Stimulated activated CD4-positive, alpha-beta T cell treated with anti-CD3 and anti-CD28 coated beads, TNF-alpha, amount 100 ng/mL, for 48 hours (primary cell): ENCODE measurements around the gene PRR9.
"Not testable (repeated sequence)": the region's sequence is repeated elsewhere in the genome, so short reads cannot be mapped to it uniquely, and the experiment has no call there.

Source experiments
- DNase-seq, 3 donors: peaks; one replicate each; pipeline ENCODE4 v3.0.0-alpha.2; 2020; ENCODE audit warnings: low read depth in 3 of 3

PRR9 gene, protein sequence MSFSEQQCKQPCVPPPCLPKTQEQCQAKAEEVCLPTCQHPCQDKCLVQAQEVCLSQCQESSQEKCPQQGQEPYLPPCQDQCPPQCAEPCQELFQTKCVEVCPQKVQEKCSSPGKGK

GRCh38 chr1:153217212-153217611 is at the start of gene PRR9:
PRR9 (plus strand) TSS chr1:153217584; CDS start chr1:153218145, 561 bp downstream.
- DNase-seq = no peak

DNA sequence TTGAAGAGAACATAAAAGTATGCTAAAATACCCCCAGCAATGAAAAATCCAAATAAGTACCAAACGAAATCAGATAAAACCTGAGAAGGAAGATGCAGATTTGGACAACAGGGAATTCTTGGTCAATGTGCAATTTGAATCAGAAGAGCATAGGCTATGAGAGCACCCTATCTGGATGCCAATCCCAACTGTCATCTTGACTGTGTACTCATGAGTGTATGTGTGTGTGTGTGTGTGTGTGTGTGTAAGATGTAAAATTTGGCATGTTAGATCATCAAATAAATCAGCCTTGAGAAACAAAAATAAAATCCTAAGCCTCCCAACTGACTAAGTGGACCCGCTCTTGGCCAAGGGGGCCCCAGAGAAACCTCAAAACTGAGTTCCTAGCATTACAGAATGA is 48.7 kb upstream of the PRR9 start:
- DNase-seq = no peak

GRCh38 chr1:153174624-153175023 is 42.8 kb upstream of the PRR9 start:
- DNase-seq = no peak

DNA sequence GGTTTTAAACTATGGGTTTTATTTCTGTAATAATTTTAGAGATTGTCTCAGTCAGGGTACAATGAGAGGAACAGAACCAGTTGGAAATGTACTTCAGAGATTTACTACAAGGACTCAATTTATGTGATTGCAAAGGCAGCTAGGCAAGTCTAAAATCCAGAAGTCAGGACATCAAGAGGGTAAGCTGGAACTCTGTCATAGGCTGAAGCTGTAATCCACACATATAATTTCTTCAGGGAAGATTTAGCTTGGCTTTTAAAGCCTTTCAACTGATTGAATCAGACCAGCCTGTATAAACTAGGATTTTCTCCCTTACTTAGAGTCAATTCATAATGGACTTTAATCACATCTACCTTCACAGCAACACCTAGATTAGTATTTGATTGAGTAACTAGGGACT is 38.5 kb upstream of the PRR9 start:
- DNase-seq = no peak

GRCh38 chr1:153180556-153180955 is 36.8 kb upstream of the PRR9 start:
- no peak for DNase-seq

DNA sequence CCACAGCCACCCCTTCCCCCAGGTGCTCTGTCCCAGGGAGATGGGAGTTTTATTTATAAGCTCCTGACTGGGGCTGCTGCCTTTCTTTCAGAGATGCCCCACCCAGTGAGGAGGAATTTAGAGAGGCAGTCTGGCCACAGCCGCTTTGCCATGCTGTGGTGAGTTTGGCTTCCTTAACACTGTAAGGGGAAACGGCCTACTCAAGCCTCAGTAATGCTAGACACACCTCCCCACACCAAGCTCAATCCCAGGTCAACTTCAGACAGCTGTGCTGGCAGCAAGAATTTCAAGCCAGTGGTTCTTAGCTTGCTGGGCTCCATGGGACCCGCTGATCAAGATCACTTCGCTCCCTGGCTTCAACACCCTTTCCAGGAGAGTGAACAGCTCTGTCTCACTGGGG is 29.1 kb upstream of the PRR9 start:
- not testable (repeated sequence) for DNase-seq

- no peak for DNase-seq
These were observed 27.0 kb upstream of the PRR9 start for GRCh38 chr1:153190373-153190772.

GRCh38 chr1:153192697-153193096 is 24.7 kb upstream of the PRR9 start:
- DNase-seq = no peak

DNA sequence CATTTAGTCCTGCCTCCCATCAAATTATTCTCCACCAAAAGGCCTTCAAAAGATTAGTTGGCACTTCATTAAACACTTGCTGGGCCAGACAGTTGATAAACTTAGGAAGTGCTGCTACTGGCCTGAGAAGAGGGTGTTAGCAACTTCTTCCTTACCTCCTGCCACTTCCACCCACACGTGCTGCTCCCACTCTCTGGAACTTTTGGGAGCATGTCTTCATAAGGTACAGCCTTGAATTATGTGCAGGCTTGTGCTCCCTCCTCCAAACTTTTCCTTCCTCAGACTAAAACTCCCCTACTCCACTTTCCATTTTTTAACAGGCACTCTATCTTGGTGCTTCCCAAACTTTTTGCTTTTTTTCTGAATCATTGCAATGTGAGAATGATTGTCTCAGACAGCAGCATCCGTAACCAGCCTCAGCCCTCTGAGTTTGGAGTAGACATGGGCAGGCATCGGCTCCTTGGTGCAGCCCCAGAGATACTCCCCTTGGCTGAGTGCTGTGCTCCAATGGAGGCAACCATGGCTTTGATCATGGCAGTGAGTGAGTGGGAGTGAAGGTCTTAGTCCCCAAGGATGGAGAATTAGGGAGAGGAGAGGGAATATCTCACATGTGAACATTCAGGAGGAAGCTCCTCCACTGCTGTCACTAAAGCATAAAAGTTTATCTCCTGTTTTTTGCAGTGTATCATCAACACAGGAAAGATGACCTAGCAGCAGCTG is 22.9 kb upstream of the PRR9 start:
- DNase-seq = no peak

GRCh38 chr1:153195216-153195615 is 22.2 kb upstream of the PRR9 start:
- DNase-seq = no peak

GRCh38 chr1:153202006-153202405 is 15.4 kb upstream of the PRR9 start:
- no peak for DNase-seq

DNA sequence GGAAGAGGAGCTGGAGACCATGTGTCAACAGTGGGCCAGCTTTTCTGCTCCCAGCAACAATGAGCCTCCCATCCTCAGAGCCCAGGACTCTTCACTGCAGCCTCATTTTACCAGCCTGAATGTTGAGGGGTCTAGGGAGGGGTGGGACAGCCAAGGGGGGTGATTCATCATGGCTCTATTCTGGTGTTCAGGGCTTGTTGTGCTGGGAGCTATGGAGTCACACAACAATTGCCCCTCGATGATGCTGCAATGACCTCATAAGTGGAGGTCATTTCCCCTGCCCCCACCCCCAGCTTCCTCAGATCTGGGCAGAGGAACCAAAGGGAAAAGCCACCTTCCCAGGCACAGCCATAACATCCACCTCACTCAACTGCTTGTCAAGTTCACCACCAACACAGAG is 14.3 kb upstream of the PRR9 start, which contains the start of gene LELP1:
Gene LELP1 (plus strand): TSS at position 301 of the 400 bp plus-strand sequence. CDS start 1,278 bp downstream, outside the sequence.
- no peak for DNase-seq

DNA sequence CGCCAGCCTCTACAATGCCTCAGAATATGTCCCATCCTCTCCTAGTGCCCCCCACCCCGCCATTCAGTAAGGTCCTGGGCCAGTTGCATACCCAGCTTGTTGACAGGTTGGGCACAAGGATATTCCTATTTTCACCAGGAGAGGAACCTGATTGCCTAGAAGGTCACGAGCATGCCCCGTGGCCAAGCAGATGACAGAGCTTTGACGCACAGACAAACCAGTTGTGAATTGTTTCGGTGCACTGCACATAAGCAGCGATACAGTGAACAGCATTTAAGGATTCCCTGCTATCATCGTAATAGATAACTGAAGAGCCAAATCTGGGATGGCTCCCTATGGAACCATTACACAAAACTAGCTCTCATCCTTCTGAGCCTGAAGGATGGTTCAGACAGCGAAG is 10.8 kb upstream of the PRR9 start:
- no peak for DNase-seq

DNA sequence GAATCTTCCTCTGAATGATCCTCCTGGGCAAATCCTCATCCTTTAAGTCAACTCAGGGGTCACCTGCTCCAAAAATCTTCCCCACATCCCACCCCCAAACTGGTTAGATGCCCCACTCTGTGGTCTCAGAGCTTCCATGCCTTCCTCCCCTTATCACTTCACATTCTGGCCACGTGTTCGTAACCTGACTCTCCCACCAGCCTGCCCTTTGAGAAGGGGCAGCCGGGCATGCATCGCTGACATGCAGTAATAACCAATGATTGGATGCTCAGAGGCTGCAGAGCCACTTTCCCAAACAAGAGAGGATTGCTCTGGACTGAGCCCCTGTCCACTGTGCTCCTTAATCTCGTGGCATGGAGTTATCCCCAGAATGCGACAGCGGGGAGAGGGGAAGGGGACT is 7.2 kb upstream of the PRR9 start:
- DNase-seq = no peak

GRCh38 chr1:153212201-153212600 is 5.2 kb upstream of the PRR9 start:
- DNase-seq = no peak

GRCh38 chr1:153213519-153213918 is 3.9 kb upstream of the PRR9 start:
- DNase-seq = no peak

GRCh38 chr1:153217744-153218416 is 496 bp downstream of the PRR9 start:
- no peak for DNase-seq

DNA sequence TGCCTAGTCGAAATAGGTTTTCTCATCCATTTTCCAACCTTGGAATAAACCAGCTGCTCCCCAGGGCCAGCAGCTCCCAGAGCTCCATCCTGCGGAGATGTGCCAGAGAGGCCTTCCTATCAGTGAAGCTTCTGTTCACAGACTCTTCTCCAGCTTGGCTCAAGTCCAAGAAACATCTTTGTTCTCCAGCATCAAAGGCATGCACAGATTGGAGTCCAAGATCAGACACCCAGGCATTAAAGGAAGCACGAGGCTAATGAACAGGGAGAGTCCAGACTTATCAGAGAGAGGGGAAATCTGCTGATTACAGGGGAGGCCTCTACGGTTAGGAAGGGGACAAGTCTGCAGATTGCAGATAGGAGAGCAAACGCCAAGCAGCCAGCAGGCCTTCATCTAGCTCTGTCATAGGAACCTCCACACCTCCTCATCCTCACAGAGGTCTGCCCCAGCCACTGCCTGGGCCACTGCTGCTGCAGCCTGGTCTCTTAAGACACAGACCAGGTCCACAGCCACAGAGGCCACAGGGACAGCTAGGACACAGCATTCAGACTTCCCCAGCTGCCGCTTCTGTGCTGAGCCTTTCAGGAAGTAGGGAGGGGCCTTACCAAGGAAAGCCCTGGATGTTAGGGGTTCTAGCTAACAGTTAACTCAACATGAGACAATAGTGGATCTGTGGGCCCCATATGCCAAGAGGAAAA is 3.4 kb downstream of the PRR9 start:
- DNase-seq = no peak

- peak; percentile 21 to 41 (median 38) for DNase-seq
These were observed 5.9 kb downstream of the PRR9 start for GRCh38 chr1:153223040-153223891.

GRCh38 chr1:153227810-153228209 is 10.4 kb downstream of the PRR9 start:
- no peak for DNase-seq

DNA sequence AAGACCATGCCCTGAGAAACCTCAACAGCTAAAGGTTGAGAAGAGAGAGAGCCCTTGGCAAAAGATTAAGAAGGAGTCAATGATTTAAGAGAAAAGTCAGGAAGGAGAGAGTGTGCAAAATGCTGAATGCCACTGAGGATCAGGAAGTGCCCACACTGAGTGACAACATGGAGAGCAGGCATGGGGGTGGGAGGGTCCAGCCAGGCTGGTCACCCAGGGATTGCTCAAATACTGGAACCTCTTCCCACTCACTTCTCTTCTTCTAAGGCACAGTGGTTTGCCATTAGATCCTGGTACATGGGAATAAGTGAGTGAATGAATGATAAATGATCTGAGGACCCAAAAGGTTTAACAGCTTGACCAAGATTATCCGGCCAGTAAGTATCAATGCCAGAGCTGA is 11.1 kb downstream of the PRR9 start:
- no peak for DNase-seq
